AG04449 (cell line): Measurements from ENCODE around the gene TMC6.

Experiments
- CTCF ChIA-PET: fragments of 350-600 bp; formaldehyde crosslinking; extraction: SDS; loops from one replicate; lab custom pipeline; 2021; ENCODE audit warnings: antibody characterized with exemption; lab: Yijun Ruan, JAX
- POLR2A ChIA-PET: fragments of 400-600, 350-600 bp; formaldehyde crosslinking; extraction: SDS; loops from one replicate; lab custom pipeline; 2020; ENCODE audit warnings: antibody characterized with exemption, inconsistent platforms; lab: Yijun Ruan, JAX
- DNase-seq: peaks from one replicate; pipeline ENCODE4 v3.0.0-alpha.2; 2010; ENCODE audit warnings: low read depth, low spot score
- H3K4me3 ChIP-seq: 2 replicates; pipeline ENCODE4 v1.5.1; 2011; ENCODE audit warnings: low read depth, mild to moderate bottlenecking, control low read depth, low read length
- TF ChIP-seq, protein P1 (sequence below): IDR thresholded peaks from one replicate; pipeline ENCODE4 v1.5.1; 2011; ENCODE audit warnings: mild to moderate bottlenecking, moderate library complexity, low read length, control low read depth, inconsistent platforms; ENCODE audit not compliant: insufficient read depth; ENCODE audit errors: missing control alignments

Gene TMC6

DNA sequence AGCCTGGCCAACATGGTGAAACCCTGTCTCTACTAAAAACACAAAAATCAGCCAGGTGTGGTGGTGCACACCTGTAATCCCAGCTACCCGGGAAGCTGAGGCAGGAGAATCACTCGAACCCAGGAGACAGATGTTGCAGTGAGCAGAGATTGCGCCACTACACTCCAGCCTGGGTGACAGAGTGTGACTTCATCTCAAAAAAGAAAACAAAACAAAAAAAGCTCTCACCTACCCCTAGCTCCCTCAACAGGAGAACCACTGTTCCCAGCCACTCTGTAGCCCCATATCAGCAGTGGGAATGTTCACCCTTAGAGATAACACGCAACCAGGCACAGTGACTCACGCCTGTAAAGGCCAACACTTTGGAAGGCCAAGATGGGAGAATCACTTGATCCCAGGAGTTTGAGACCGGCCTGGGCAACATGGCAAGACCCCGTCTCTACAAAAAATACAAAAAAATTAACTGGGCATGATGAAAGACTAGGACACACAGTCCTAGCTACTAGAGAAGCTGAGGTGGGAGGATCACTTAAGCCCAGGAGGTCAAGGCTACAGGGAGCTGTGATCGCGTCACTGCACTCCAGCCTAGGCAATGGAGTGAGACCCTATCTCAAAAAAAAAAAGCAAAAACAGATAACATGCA lies 7.4 kb upstream of the TMC6 start:
- ChIA-PET POLR2A (no interaction called here), CTCF (interaction anchor here (0.7 to 4.0 kb wide), 7 partner anchors 9 to 123 kb away, joined by 3 to 28 read pairs (median 4); no protein-coding TSS in a partner anchor)
- TF ChIP-seq, protein P1, sequence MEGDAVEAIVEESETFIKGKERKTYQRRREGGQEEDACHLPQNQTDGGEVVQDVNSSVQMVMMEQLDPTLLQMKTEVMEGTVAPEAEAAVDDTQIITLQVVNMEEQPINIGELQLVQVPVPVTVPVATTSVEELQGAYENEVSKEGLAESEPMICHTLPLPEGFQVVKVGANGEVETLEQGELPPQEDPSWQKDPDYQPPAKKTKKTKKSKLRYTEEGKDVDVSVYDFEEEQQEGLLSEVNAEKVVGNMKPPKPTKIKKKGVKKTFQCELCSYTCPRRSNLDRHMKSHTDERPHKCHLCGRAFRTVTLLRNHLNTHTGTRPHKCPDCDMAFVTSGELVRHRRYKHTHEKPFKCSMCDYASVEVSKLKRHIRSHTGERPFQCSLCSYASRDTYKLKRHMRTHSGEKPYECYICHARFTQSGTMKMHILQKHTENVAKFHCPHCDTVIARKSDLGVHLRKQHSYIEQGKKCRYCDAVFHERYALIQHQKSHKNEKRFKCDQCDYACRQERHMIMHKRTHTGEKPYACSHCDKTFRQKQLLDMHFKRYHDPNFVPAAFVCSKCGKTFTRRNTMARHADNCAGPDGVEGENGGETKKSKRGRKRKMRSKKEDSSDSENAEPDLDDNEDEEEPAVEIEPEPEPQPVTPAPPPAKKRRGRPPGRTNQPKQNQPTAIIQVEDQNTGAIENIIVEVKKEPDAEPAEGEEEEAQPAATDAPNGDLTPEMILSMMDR = no peak
- H3K4me3 ChIP-seq = no peak overlapping the region
- DNase-seq = no peak

DNA sequence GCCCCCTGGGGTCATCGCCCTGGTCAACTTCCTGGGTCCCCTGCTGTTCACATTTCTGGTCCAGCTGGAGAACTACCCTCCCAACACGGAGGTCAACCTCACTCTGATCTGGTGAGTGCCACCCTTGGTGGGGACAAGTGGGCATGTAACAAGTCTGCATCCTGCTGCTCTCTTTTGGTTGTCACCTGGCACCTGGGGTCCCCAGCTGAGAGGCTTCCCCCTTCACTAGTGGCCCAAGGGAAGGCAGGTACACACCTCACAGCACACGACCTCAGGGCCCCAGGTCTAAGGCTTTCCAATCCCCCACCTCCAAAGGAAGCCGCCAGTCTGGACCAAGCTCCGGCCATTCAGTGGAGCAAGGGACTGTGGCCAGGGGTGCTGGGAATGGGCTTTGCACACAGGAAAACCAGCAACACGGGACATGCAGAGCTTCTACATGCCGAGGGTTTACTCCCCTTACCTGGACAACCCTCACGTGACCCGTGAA lies 6.4 kb upstream of the TMC6 start:
- no peak overlapping the region for H3K4me3 ChIP-seq
- CTCF ChIA-PET = interaction anchor here (0.7 to 4.0 kb wide), 9 partner anchors 9 to 122 kb away, joined by 3 to 28 read pairs (median 6); no protein-coding TSS in a partner anchor

DNA sequence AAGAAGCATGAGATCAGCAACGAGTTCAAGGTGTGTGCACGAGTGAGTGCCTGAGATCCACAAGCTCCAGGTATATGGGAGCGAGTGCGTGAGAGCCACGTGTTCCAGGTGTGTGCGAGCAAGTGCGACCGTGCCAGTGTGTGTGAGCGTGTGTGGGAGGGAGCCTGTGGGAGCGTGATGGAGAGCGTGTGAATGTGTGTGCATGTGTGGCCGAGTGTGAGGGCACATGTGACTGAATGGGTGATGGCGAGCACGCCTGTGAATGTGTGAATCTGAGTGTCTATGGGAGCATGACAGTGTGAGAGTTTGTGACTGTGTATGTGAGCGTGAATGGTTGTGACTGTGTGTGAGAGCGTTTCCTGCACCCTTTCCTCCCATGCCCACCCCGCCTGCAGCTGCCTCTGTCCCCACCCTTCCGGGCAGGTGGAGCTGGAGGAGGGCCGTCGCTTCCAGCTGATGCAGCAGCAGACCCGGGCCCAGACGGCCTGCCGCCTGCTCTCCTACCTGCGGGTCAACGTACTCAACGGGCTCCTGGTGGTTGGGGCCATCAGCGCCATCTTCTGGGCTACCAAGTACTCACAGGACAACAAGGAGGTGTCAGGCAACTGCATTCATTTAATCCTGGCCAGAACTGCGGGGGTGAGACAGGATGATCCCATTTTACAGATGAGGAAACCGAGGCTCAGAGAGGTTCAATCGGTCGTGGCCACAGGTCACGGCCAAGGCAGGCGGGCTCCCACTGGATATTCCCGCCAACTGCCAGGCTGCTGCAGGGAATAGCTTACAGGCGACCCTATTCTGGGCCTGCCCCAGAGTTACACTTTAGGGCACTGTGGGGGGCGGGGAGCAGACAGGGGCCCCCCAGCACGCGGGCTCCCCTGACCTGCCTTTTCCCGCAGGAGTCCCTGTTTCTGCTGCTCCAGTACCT lies 5.7 kb upstream of the TMC6 start:
- TF ChIP-seq, protein P1 = peak; percentile 53
- no peak for DNase-seq
- ChIA-PET CTCF (interaction anchor here (0.7 to 4.0 kb wide), 7 partner anchors 10 to 121 kb away, joined by 3 to 28 read pairs (median 7); no protein-coding TSS in a partner anchor), POLR2A (no interaction called here)
- H3K4me3 ChIP-seq = no peak overlapping the region

More for the DNA sequence above, 6.4 kb upstream of the TMC6 start:
- DNase-seq = no peak
- POLR2A ChIA-PET = no interaction called here
- TF ChIP-seq, protein P1 = no peak

DNA sequence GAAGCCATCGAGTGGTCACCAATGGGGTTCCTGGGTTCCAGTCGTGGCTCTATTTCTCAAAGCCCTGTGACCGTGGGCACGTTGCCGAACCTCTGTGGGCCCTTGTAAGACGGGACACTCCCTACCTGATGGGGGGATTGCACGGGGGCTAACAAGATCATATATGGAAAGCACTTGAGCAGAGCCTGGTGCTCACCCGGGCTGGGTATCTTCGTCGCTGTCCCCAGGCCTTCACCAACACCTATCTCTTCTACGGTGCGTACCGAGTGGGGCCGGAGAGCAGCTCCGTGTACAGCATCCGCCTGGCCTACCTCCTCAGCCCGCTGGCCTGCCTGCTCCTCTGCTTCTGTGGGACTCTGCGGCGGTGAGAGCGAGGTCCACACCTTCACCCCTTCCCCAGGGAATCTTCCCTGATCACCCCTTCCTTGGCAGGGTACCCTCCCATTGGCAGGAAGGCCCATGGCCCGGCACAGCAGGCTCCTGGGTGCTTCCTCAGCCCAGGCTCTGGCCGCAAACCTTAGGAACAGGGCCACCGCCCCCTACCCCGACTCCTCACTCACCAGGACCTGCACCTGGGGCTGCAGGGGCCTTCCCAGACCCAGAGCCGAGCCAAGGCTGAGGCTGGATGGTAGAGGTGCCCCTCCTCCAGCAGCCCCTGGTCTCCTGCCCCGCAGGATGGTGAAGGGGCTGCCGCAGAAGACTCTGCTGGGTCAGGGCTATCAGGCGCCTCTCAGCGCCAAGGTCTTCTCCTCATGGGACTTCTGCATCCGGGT lies 4.8 kb upstream of the TMC6 start:
- H3K4me3 ChIP-seq = no peak overlapping the region
- CTCF ChIA-PET = interaction anchor here (1.4 to 4.0 kb wide), 3 partner anchors 10 to 115 kb away, joined by 8 to 28 read pairs (median 8); no protein-coding TSS in a partner anchor
- POLR2A ChIA-PET = no interaction called here
- no peak for DNase-seq
- TF ChIP-seq, protein P1 = no peak

DNA sequence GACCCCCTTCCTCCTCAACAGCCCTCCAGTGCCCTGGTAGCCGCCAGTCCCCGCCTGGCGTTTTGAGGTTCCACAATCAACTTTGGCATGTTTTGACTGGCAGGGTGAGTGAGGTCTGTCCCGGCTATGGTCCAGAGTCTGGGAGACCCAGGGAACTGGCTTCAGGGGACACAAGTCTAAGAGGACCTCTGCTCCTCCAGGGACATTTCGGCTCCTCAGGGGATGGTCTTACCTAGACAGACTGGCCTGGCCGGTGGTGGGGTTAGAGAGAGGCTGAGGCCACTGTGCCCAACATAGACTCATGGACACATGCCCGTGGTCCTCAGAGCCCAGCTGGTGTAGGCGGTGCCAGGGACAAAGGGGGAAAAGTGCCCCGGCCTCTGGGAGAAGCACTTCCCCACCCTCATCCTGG lies 4.2 kb upstream of the TMC6 start:
- TF ChIP-seq, protein P1 = no peak

More for the DNA sequence above, 4.2 kb upstream of the TMC6 start:
- POLR2A ChIA-PET = no interaction called here
- CTCF ChIA-PET = no interaction called here
- H3K4me3 ChIP-seq = no peak overlapping the region
- no peak for DNase-seq
